Glutamatergic neuron (in vitro differentiated cells): Measurements from ENCODE around the gene PDCD4. TPM values are rescaled to one million over a fixed set of nuclear protein-coding genes. Genes with fewer than 3 reads are reported as not detected.

Experiments used
- DNase-seq: peaks from one replicate; pipeline ENCODE4 v3.0.0; 2022
- H3K27ac Mint-ChIP-seq: one replicate; pipeline ENCODE4 v1.8.0; 2020; ENCODE audit warnings: mild to moderate bottlenecking, mixed read lengths, inconsistent platforms; ENCODE audit not compliant: unreplicated experiment
- H3K27me3 Mint-ChIP-seq: one replicate; pipeline ENCODE4 v1.8.0; 2020; ENCODE audit warnings: mild to moderate bottlenecking, moderate library complexity, mixed read lengths, inconsistent platforms; ENCODE audit not compliant: unreplicated experiment
- H3K36me3 Mint-ChIP-seq: one replicate; pipeline ENCODE4 v1.8.0; 2020; ENCODE audit warnings: mild to moderate bottlenecking, mixed read lengths, inconsistent platforms; ENCODE audit not compliant: unreplicated experiment
- H3K4me1 Mint-ChIP-seq: one replicate; pipeline ENCODE4 v1.8.0; 2020; ENCODE audit warnings: mild to moderate bottlenecking, low read depth, mixed read lengths, inconsistent platforms; ENCODE audit not compliant: unreplicated experiment
- H3K4me3 Mint-ChIP-seq: one replicate; pipeline ENCODE4 v1.8.0; 2020; ENCODE audit warnings: mild to moderate bottlenecking, mixed read lengths, inconsistent platforms; ENCODE audit not compliant: unreplicated experiment
- H3K9me3 Mint-ChIP-seq: one replicate; pipeline ENCODE4 v1.8.0; 2020; ENCODE audit warnings: mild to moderate bottlenecking, moderate library complexity, mixed read lengths, inconsistent platforms; ENCODE audit not compliant: unreplicated experiment
- total RNA-seq: library from RNA; stranded (reverse); fragmentation: NEBNext Ultra II Directional; extraction: Animal tissue kit (Norgen Biotek cat#: 25700); gene quantifications from one replicate; pipeline ENCODE4 v1.2.1, GENCODE V29; 2021; ENCODE audit not compliant: unreplicated experiment
- TF ChIP-seq, protein P1 (sequence below): fragments of 200-600 bp; sonication (generic); IDR thresholded peaks from one replicate; pipeline ENCODE4 v1.5.0; 2021; ENCODE audit not compliant: partially characterized antibody, unreplicated experiment

The PDCD4 gene
- total RNA-seq, 1 donor from 2014 or later = 149 TPM

GRCh38 chr10:110857265-110858171 is 14.2 kb upstream of the PDCD4 start:
- peak overlapping the region; percentile 72 for H3K27ac Mint-ChIP-seq
- H3K4me3 Mint-ChIP-seq = no peak overlapping the region
- peaks cover 27% of the 10 kb centered on the region for H3K4me1 Mint-ChIP-seq
- TF ChIP-seq, protein P1, sequence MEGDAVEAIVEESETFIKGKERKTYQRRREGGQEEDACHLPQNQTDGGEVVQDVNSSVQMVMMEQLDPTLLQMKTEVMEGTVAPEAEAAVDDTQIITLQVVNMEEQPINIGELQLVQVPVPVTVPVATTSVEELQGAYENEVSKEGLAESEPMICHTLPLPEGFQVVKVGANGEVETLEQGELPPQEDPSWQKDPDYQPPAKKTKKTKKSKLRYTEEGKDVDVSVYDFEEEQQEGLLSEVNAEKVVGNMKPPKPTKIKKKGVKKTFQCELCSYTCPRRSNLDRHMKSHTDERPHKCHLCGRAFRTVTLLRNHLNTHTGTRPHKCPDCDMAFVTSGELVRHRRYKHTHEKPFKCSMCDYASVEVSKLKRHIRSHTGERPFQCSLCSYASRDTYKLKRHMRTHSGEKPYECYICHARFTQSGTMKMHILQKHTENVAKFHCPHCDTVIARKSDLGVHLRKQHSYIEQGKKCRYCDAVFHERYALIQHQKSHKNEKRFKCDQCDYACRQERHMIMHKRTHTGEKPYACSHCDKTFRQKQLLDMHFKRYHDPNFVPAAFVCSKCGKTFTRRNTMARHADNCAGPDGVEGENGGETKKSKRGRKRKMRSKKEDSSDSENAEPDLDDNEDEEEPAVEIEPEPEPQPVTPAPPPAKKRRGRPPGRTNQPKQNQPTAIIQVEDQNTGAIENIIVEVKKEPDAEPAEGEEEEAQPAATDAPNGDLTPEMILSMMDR = no peak
- peaks cover 13% of the 10 kb centered on the region for H3K9me3 Mint-ChIP-seq
- DNase-seq = no peak
- peaks cover 13% of the 10 kb centered on the region for H3K27me3 Mint-ChIP-seq
- H3K36me3 Mint-ChIP-seq = no peaks in the 10 kb centered on the region

- TF ChIP-seq, protein P1 = no peak
- H3K27ac Mint-ChIP-seq = peak overlapping the region; percentile 78
- H3K27me3 Mint-ChIP-seq = peaks cover 13% of the 10 kb centered on the region
- peaks cover 13% of the 10 kb centered on the region for H3K9me3 Mint-ChIP-seq
- no peak for DNase-seq
- H3K36me3 Mint-ChIP-seq = no peaks in the 10 kb centered on the region
- H3K4me1 Mint-ChIP-seq = peaks cover 30% of the 10 kb centered on the region
- no peak overlapping the region for H3K4me3 Mint-ChIP-seq
Observed at GRCh38 chr10:110858297-110858934, 13.3 kb upstream of the PDCD4 start.

DNA sequence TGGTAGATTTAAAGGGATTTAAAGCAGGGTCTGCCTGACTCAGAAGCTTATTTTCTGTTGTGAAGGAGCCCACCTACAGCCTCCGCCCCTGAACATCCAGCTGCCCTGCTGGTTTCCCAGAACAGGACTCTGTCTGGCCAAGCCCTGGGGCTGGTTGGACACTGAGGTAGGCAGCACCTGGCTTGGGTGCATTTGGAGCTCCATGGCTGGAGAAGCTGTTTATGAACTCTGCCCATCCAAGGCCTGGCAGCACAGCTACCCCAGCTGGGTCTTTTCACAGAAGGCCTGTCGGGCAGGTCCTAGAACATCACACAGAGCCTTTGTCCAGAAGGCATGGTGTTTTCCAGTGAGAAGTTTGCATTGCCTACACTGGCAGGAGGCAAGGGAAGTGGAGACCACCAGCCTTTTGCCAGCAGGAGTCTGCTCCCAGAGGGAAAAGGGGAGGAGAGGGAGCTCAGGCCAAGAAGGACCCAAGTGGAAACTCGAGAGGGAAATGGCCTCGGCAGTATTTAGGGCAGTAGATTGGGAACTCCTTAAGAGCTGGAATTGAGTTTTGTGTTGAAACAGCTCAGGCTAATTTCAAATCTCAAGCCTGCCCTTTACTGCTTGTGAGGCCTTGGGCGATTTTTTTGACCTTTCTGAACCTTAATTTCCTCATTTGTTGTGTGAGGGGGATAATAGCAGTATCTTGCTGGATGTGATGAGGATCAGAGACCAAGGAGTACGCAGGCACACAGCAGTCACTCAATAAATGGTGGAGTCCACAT is 12.3 kb upstream of the PDCD4 start:
- Mint-ChIP-seq H3K27ac (peak overlapping the region; percentile 88), H3K4me1 (peaks cover 33% of the 10 kb centered on the region), H3K27me3 (peaks cover 13% of the 10 kb centered on the region), H3K9me3 (peaks cover 13% of the 10 kb centered on the region), H3K4me3 (no peak overlapping the region), H3K36me3 (no peaks in the 10 kb centered on the region)
- no peak for DNase-seq
- TF ChIP-seq, protein P1 = no peak

DNA sequence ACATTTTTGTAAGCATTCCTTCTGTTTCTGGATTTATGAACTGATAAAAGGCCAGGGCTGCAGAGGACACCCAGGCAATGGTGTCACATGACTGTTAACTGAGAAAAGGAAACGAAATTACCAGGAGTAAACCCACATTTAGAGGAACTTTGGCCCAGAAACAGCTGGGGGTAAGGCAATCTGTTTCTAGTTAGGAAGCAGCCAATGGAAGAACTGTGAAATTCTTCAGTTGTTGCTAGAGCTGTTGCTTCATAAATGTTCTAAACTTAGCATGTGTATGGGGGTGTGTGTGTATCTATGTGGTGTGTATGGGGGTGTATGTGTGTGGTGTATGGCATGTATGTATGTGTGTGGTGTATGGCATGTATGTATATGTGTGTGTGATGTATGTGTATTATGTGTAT is 11.8 kb upstream of the PDCD4 start:
- H3K9me3 Mint-ChIP-seq = peaks cover 13% of the 10 kb centered on the region
- H3K4me1 Mint-ChIP-seq = peaks cover 38% of the 10 kb centered on the region
- H3K36me3 Mint-ChIP-seq = no peaks in the 10 kb centered on the region
- TF ChIP-seq, protein P1 = no peak
- H3K27me3 Mint-ChIP-seq = peaks cover 13% of the 10 kb centered on the region
- H3K27ac Mint-ChIP-seq = peak overlapping the region; percentile 88
- DNase-seq = no peak
- peak overlapping the region; percentile 3 for H3K4me3 Mint-ChIP-seq
